ENCODE measurements around the gene MSMO1. TPM values are rescaled to one million over a fixed set of nuclear protein-coding genes. Genes with fewer than 3 reads are reported as not detected.
"Not testable (repeated sequence)": the region's sequence is repeated elsewhere in the genome, so short reads cannot be mapped to it uniquely, and the experiment has no call there.

MSMO1 gene
- total RNA-seq, 1 donor from 2014 or later = 101 TPM

DNA sequence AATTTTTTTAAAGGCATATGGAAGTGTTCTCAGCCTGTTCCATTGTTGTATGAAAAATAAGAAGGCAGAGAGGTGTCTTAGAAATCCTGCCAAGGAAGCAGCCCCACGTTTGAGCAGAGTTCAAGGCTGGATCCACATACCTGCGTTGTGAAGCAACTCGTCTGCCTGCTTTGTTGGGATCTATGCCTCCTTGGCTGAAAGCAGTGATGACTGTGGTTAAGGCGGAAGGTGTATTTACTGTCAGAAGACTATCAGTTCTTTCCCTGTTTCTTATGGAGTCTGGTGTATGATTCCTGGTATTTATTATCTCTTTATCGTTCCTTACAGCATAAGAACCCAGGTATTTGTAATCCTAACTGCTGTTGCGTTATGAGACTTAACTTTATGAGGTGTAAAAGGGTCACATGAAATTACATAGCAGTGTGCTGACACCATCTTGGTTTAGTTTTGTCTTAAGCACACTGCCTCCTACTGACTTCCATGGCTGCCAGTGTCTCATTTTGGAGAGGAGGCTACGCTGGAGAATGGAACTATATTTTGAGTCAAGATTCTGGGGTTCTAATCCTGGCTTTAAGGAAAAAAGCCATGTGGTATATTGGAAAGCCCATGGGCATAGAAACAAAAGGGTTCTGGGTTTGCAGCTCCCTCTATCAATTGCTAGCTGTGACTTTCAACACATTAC lies 3.1 kb upstream of the MSMO1 start:
- DNase-seq (ENCODE audit: low read depth in 2 of 2) = no peak

DNA sequence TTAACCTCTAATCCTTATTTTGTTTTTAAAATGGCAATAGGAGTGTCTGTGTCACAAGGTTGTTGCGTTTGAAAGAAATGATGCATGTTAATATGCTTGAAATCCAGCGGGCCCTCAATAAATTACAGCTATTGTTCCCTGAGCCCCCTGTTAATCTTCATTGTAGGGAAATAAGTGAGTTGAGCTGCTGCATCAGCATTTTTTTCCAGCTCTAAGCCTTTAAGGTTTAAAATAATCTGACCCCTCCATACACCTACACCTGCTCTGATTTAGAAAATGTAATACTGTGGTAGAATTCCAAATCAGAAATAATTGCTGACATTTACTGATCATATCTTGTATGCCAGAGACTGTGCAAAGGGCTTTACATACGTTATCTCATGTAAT lies 2.6 kb upstream of the MSMO1 start:
- DNase-seq (ENCODE audit: low read depth in 2 of 2) = no peak

DNA sequence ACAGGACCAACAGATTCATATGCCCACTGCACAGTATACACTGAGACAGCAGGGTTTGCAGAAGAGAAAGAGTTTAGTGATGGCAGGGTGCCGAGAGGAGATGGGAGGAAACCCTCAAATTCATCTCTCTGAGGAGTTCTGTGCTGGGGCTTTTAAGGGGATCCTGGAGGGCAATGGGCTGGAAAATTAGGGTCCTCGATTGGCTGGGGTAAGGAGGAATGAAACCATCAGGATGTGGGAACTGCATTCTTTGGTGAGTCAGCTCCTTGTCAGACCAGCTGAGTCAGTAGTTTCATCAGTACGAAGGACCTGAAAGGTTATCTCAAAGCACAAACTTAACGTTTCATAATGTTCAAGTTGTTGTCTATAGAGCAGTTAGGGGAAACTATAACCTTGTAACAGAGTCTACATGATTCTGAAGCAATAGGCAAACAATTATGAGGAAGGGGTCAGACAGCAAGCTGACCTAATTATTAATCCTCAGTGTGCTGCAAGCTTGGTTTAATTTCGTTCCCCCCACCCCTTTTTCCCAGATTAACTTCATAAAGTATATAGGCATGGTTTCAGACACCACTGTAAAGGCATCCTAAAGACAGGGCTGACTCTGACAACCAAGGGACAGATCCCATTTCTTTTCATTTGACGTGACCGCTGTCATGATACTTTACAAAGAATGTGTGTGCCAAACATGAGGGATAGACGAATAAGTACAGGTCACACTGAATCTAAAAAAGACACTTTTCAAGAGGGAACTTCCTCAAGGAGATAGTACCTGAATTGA lies 1.5 kb upstream of the MSMO1 start:
- DNase-seq (ENCODE audit: low read depth in 2 of 2) = peak in 1 of 2 donors; percentile 77

DNA sequence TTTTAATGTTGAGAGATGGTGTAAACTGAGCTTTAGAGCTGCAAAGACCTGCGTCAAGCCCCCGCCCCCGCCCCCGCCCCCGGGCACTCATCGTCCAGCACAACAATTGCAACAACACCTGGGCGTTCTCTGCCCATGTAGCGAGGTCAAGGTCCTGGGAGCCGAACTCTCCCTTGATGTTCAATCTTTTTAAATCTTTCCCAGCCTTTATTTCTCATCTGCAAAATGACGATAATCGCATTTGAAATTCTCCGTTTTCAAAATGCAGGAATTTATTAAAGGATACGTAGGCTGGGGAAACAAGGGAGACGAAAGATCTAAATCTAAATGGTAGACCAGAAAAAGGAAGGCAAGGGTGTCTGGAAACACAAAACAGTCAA lies 648 bp upstream of the MSMO1 start:
- peak; percentile 52 to 56 for DNase-seq (ENCODE audit: low read depth in 2 of 2)

DNA sequence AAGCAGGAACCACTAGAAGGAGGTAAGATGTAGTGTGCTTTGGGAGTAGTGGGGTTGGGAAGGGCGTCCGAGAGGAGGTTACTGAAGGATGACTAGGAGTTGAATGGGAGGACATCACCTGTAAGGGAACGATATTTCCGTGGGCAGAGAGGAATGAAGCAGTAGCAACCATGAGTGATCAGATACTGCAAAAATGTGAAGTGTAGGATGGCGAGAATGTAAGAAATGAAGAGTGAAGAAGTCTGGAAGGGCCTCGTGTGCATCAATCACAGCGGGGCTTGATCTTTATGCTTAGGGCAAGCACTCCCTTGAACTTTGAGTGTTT lies 594 bp downstream of the MSMO1 start:
- no peak for DNase-seq (ENCODE audit: low read depth in 2 of 2)

DNA sequence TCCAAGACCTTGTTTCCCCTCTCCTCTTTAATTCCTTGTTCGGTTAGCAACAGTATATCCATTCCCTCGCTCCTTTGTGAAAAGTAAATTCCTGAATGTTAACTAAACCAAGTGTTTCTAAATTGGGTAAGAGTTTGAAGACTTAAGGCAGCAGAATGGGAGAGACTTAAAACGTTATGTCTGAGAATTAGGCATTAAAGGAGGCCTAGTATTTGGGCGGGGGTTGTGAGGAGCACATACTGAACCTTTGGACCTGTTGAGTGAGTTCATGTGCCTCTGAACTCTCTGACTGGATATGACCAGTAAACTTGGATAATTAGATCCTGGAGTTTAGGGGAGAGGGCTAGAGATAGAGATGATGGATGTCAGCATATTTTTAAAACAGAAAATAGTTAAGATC lies 1.2 kb downstream of the MSMO1 start:
- DNase-seq (ENCODE audit: low read depth in 2 of 2) = no peak

DNA sequence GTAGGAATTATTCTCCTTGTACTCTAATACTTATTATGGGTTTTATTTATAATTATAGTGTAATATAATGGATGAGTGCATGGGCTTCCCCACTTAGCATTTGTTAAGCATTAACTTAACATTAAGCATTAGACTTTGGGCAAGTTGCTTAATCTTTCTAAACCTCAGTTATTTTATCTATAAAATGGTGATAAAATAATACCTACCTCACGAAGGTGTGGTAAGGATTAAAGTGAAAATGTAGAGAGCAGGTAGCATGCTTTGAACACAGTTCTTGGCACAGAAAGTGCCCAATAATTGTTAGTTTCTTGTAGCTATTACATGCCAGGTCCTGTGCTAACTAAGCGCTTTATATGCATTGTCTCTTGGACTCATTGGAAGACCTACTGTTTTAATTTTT lies 2.6 kb downstream of the MSMO1 start:
- no peak for DNase-seq (ENCODE audit: low read depth in 2 of 2)

DNA sequence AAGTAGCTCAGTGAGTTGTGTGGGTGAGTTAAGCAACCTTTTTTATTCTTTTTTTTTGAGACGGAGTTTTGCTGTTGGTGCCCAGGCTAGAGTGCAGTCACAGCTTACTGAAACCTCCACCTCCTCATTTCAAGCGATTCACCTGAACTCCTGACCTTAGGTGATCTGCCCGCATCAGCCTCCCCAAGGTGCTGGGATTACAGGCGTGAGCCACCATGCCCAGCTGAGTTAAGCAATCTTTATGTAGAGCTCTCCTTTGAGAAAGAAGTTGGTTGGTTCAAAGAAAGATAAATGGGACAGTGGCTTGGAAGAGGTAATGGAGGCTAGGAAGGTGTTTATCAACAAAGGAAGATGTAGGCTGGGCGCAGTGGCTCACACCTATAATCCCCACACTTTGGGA lies 3.2 kb downstream of the MSMO1 start:
- no peak for DNase-seq (ENCODE audit: low read depth in 2 of 2)

DNA sequence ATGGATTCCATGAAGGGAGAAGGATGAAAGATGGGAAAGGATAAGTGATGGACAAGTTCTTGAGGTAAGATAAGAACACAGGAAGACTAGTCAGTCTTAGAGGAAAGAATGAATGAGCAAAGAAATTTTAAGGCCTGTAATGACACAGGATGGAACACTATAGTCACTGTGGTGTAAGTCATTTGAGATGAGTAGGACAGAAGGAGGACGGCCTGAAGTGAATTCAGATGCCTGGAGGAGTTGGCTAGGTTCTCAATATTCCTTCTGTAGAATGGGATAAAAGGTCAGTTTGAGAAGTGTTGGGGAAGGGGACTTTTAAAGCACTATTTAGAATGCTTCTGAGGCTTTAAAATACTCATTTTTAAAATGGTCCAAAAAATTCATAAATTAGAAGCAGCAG lies 3.9 kb downstream of the MSMO1 start:
- DNase-seq (ENCODE audit: low read depth in 2 of 2) = no peak

DNA sequence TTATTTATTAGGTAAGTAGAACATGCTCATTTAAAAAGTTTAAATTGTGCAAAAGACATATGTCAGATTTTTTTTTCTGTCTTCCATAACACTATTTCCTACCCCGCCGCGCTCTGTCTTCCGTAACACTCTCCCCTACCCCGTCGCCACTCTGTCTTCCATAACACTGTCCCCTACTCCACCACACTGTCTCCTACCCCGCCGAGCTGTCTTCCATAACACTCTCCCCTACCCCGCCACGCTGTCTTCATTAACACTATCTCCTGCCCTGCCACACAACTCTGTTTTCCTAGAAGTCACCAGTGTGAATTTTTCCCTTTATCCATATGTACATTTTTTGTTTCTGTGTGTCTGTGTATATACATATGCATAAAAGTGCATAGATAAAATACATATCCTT lies 4.4 kb downstream of the MSMO1 start:
- no peak for DNase-seq (ENCODE audit: low read depth in 2 of 2)

DNA sequence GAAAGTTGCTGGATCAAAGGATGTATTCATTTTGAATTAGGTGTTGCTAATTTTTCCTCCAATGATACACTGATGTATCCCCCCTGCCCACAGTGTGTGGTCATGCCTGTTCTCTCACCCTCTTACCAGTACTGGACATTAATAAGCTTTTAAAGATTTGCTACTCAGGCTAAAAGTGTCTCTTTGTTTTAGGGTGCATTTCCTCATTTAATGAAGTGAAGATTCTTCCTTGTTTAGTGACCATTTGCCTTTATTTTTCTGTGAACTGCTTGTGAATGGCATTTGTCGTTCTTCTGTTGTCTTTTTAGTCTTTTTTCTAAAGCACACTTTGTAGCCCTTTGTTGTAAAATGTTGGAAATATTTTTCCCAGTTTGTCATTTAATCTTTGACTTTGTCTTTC lies 5.0 kb downstream of the MSMO1 start:
- DNase-seq (ENCODE audit: low read depth in 2 of 2) = no peak

DNA sequence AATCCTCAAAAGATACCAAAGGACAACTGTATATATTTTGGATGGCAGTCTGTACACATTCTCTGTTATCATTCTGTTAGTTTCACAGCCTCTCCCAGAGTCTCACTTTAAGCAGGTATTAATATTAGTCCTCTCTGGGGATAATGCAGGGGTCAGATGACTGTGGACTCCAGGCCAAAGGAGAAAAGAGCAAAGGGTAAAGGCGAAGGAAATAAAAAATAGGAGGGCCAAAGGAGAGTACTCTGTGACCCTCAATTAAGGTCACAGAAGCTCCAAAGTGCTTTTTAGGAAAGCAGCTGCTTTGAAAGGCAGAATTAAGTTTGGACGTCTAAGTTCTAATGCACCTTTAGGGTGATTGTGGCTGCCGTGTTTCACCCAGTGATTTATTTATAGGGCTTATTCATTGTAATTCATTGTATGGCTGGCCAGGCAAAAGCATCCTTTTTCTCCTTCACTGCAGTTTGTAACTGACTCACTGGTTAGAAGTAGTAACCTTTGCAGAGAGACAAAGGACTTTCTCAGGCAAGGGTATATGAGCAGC lies 7.8 kb downstream of the MSMO1 start:
- DNase-seq (ENCODE audit: low read depth in 2 of 2) = no peak

DNA sequence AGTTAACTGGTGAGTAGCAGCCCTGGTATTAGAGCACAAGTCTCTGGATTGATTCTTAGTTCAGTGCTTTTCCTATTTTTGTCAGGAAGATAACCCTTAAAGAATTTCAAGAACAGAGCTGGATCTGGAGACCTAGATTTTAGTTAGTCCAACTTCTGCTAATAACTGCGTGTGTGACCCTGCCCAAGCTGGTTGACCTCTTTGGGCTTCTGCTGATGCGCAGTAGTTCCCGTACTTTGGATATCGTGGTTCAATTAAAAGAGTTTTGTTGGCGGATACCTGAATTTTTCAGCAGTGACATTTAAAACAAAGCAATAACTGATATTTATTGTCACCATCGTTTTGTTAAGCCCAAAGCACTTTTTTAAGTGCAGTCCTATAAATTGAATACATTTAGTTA lies 9.3 kb downstream of the MSMO1 start:
- no peak for DNase-seq (ENCODE audit: low read depth in 2 of 2)

DNA sequence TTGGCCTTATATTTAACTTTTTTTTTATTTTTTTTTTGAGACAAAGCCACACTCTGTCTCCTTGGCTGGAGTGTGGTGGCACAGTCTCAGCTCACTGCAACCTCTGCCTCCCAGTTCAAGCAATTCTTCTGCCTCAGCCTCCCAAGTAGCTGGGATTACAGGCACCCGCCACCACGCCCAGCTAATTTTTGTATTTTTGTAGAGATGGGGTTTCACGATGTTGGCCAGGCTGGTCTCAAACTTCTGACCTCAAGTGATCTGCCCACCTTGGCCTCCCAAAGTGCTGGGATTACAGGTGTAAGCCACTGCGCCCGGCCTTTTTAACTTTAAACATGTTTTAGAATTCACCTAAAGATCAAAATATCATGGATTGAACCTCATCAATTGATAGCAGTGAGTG lies 14.9 kb downstream of the MSMO1 start:
- not testable (repeated sequence) for DNase-seq (ENCODE audit: low read depth in 2 of 2)

DNA sequence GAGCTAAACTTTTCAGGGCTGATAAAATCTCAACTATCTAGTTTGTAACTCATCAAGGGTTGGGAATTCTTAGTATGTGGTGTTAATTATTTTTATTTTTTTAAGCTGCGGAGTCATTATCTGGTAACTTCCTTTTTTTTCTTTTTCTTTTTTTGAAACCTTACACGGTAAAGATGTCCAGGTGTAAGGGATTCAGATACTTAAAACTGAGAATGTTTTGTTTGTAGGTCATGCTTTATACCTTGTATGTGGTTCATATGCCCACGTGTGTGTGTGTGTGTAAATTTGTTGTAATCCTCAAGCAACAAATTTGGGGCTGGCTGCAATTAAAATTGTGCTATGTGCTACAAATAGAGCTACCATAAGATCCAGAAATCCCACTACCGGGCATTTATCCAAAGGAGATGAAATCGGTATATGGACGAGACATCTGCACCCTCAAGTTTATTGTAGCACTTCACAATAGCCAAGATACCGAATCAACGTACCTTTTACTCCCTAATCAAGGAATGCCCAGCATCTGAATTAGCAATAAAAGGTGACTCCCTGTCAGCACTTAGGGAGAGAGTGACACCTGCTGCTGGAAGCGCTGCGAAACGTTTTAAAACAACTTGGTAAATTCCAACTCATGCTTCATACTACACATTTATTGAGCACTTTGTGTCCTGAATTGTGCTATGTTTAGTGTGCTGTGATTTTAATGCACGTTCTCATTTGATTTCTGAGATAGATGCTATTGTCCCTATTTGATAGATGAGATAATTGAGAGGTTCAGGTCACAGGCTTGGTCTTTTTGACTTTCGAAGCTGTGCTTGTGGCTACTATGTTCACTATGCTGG lies 16.1 kb downstream of the MSMO1 start:
- DNase-seq (ENCODE audit: low read depth in 2 of 2) = peak; percentile 46 to 70

DNA sequence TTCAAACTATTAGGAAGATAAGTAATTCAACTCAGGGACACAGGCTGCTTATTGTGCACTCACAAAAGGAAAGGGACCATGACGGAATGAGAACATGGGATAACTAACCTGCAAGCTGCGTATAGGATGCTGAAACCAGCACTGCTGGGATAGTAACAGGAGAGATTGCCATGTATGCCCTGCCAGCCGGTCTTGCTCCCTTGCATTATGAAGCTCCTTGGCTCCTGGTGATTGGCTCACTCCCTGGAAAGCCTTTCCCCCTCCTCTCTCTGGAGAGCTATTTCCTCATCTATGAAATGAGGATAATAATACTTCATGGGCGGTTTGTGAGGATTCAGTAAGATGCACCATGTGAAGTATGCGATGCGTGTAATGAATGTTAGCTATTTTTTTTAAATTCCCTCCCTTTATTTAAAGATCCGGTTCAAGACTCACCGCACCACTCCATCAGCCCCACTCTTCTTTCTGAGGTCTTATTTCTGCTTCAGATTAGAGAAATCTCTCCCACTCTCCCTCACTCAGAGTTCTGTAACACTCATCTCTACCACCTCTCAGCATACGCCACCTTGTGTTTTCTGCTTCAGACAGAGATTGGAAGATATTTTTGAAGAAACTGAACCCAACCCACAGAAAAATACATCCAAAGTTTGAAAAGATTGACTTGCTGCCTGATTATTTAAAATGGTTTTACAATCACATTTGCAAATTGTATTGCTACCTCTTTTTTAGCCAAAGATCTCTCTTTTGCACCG lies 18.4 kb downstream of the MSMO1 start:
- DNase-seq (ENCODE audit: low read depth in 2 of 2) = peak in 1 of 2 donors; percentile 9

DNA sequence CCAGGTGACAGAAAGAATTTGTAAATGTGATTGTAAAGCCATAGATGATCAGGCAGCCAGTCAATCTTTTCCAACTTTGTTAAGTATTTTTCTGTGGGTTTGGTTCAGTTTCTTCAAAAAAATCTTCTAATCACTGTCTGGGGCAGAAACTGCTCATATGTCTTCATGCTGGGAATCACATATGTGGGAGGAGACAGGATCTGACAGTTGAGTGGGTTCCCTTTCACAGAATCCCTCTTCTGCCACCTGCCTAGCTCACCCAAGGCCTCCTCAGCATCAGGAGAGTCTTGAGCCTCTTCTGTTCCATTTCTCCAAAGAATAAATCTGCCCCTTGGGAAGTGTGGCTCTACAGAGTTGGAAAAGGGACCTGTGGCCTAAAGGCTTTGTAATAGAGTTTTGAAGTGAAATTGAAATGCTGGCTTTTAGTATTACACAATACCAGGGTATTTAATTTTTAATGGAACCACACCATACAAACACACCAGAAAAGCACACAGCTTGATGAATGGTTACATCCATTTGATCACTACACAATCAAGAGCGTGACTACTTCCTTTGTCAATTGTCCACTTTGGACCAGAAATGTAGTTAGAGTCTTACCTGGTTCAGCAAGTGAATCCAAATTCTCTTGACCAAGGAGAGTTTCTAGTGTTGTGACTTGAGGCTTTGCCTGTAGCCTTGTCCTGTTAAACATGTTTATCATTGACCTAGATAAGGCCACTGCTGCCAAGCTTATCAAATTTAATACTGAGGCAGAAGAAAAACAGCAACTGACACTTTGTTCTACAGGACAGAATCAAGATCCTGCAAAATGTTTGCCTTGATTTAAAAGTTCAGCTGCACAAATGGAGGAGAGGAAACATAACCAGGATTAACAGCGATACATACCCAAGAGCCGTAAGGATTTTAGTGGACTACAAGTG lies 20.4 kb downstream of the MSMO1 start:
- DNase-seq (ENCODE audit: low read depth in 2 of 2) = no peak

DNA sequence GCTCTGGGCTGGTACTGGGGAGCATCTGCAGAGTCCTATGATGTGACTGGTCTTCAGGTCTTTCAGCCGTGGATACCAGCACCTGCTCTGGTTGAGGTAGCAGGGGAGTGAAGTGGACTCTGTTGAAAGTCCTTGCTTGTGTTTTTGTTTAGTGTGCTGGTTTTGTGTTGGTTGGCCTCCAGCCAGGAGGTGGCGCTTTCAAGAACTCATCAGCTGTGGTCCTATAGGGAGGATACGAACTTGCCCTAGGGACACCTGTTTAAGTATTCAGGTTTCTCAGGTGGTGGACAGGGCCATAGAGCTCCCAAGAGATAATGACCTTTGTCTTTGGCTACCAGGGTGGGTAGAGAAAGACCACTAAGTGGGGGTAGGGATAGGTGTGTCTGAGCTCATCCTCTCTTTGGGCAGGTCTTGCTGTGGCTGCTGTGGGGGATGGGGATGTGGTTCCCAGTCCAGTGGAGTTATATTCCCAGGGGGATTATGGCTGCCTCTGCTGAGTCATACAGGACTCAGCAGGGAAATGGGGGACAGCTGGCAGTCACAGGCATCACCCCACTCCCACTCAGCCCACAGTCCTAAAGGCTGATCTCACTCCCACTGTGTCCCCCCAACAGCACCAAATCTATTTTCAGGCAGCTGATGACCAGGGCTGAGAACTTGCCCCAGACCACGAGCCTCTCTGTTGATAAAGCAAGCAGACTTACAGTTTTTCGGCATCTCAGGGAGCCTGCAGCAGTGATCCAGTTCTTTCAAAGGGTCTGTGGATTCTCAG lies 24.1 kb downstream of the MSMO1 start:
- DNase-seq (ENCODE audit: low read depth in 2 of 2) = no peak

DNA sequence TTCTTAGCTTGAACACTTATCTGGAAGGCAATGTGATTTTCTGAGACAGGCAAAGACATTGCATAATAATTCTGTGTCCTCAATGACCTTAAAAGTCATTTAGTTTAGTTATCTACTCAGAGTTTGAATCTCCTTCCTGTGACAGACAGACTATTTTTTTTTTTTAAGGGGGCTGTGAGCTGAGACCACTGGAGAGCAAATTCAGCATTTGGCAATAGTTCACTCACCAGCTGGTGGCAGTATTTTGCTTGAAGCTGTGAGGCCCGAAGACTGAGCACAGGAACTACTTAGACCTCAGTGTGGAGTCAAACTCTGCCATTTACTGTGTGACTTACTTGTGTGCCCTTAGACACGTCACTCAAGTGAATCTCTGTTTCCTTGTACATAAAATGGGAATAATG lies 28.4 kb downstream of the MSMO1 start:
- DNase-seq (ENCODE audit: low read depth in 2 of 2) = peak; percentile 54

DNA sequence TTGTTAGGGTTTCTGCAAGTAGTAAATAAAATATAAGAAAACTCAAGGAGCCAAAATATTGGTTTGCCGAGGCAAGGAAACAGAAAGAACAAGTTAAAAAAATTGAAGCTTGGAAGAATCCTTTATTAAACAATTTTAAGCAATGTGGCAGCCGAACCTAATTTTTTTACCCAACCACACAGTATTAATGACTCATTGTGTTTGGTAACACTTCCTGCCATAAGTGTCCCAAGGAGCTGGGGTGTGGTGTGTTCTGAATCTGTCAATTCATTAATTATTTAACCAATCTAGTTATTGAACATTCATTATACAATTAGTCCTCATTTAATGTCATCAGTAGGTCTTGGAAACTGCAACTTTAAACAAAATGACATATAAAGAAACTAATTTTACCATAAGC lies 32.0 kb downstream of the MSMO1 start:
- DNase-seq (ENCODE audit: low read depth in 2 of 2) = no peak
